Fibroblast of villous mesenchyme (primary cell): ENCODE data around the gene CHD9. TPM values are rescaled to one million over a fixed set of nuclear protein-coding genes. Genes with fewer than 3 reads are reported as not detected.

Experiments
- DNase-seq: peaks from one replicate; pipeline ENCODE4 v3.0.0-alpha.2; 2010; ENCODE audit warnings: low read depth
- H3K4me3 ChIP-seq: 2 replicates; pipeline ENCODE4 v1.5.1; 2011; ENCODE audit warnings: low read depth, mild to moderate bottlenecking, low read length
- CTCF ChIP-seq: IDR thresholded peaks from 2 replicates; pipeline ENCODE4 v1.5.1; 2012; ENCODE audit warnings: low read depth, mild to moderate bottlenecking, low read length; ENCODE audit not compliant: insufficient read depth
- total RNA-seq: library from RNA; depleted of rRNA; stranded (reverse); fragments of >200 nt; gene quantifications from 2 replicates; pipeline ENCODE4 v1.2.3, GENCODE V29; 2012

CHD9 gene
- total RNA-seq, 1 donor = 102 TPM

- no peak overlapping the region for H3K4me3 ChIP-seq
- no peak for DNase-seq
- no peak for TF ChIP-seq CTCF
Observed at GRCh38 chr16:53356478-53357207, 301.9 kb downstream of the CHD9 start.

- no peak overlapping the region for H3K4me3 ChIP-seq
- no peak for DNase-seq
- no peak for TF ChIP-seq CTCF
Observed at GRCh38 chr16:53357208-53357586, 302.4 kb downstream of the CHD9 start.

- no peak for TF ChIP-seq CTCF
- no peak overlapping the region for H3K4me3 ChIP-seq
- no peak for DNase-seq
Observed at GRCh38 chr16:53357955-53358354, 303.2 kb downstream of the CHD9 start.

- no peak for DNase-seq
- H3K4me3 ChIP-seq = no peak overlapping the region
- TF ChIP-seq CTCF = no peak
Observed at GRCh38 chr16:53358884-53359283, 304.1 kb downstream of the CHD9 start.

GRCh38 chr16:53369921-53370320, 315.1 kb downstream of the CHD9 start:
- H3K4me3 ChIP-seq = no peak overlapping the region
- no peak for TF ChIP-seq CTCF
- DNase-seq = peak; percentile 91

GRCh38 chr16:53370827-53371226, 316.0 kb downstream of the CHD9 start:
- no peak for TF ChIP-seq CTCF
- no peak overlapping the region for H3K4me3 ChIP-seq
- DNase-seq = no peak
